GM12891 (cell line): Measurements from ENCODE around the gene GAS7.
A peak's percentile ranks its signal among the peaks of the same experiment; 100 is the strongest.

Source experiments
- DNase-seq: peaks from one replicate; pipeline ENCODE4 v3.0.0; 2011; ENCODE audit warnings: low spot score; ENCODE audit not compliant: insufficient read length
- FAIRE-seq: peaks from 2 replicates; lab custom pipeline; 2011; peaks lifted over from hg19 to GRCh38; lab: Jason Lieb, UNC
- PAX5 ChIP-seq: IDR thresholded peaks from 2 replicates; pipeline ENCODE4 v1.6.1; 2011; ENCODE audit warnings: low read length, moderate library complexity, mild to moderate bottlenecking; ENCODE audit not compliant: insufficient read depth, severe bottlenecking
- POLR2A ChIP-seq: IDR thresholded peaks from 2 replicates; pipeline ENCODE4 v1.6.1; 2011; ENCODE audit warnings: low read depth, low read length, control low read depth
- POLR2AphosphoS5 ChIP-seq: IDR thresholded peaks from 2 replicates; pipeline ENCODE4 v1.6.1; 2011; ENCODE audit warnings: low read depth, low read length, control low read depth
- POU2F2 ChIP-seq: IDR thresholded peaks from 2 replicates; pipeline ENCODE4 v1.6.1; 2011; ENCODE audit warnings: low read depth, mild to moderate bottlenecking, control low read depth, low read length, moderate library complexity
- SPI1 ChIP-seq: IDR thresholded peaks from 2 replicates; pipeline ENCODE4 v1.6.1; 2011; ENCODE audit warnings: low read depth, low read length, control low read depth
- TAF1 ChIP-seq: IDR thresholded peaks from 2 replicates; pipeline ENCODE4 v1.6.1; 2011; ENCODE audit warnings: low read depth, low read length, control low read depth

The GAS7 gene

GRCh38 chr17:9894231-9894630 lies 304.2 kb downstream of the GAS7 start:
- DNase-seq (no peak), FAIRE-seq (no peak)
- TF ChIP-seq POU2F2 (no peak), TAF1 (no peak), SPI1 (no peak), POLR2A (no peak), PAX5 (no peak), POLR2AphosphoS5 (no peak)

GRCh38 chr17:9893411-9894012 lies 304.9 kb downstream of the GAS7 start:
- no peak for TF ChIP-seq PAX5
- TF ChIP-seq TAF1 = no peak
- TF ChIP-seq POLR2A = no peak
- no peak for TF ChIP-seq SPI1
- no peak for TF ChIP-seq POLR2AphosphoS5
- FAIRE-seq (no peak), DNase-seq (no peak)

- FAIRE-seq = no peak
- peak; percentile 58 for DNase-seq
Observed at GRCh38 chr17:9890124-9890523, 308.3 kb downstream of the GAS7 start.

GRCh38 chr17:9887508-9887907 lies 310.9 kb downstream of the GAS7 start:
- TF ChIP-seq POLR2A (no peak), PAX5 (no peak), POU2F2 (no peak), POLR2AphosphoS5 (no peak), TAF1 (no peak), SPI1 (no peak)
- FAIRE-seq = no peak
- no peak for DNase-seq

More at GRCh38 chr17:9890124-9890523, 308.3 kb downstream of the GAS7 start:
- no peak for TF ChIP-seq POU2F2
- TF ChIP-seq POLR2AphosphoS5 = no peak
- TF ChIP-seq PAX5 = no peak
- no peak for TF ChIP-seq SPI1
- no peak for TF ChIP-seq POLR2A
- TF ChIP-seq TAF1 = no peak

- DNase-seq (no peak), FAIRE-seq (no peak)
- TF ChIP-seq PAX5 (no peak), TAF1 (no peak), POU2F2 (no peak), POLR2A (no peak), POLR2AphosphoS5 (no peak)
Observed at GRCh38 chr17:9886141-9886930, 312.1 kb downstream of the GAS7 start.

GRCh38 chr17:9883451-9883850 lies 315.0 kb downstream of the GAS7 start:
- no peak for FAIRE-seq
- DNase-seq = no peak
- TF ChIP-seq TAF1 (no peak), POLR2A (no peak), PAX5 (no peak), SPI1 (no peak)

- DNase-seq (no peak), FAIRE-seq (no peak)
- TF ChIP-seq SPI1 (no peak), TAF1 (no peak), POU2F2 (no peak), PAX5 (no peak), POLR2A (no peak), POLR2AphosphoS5 (no peak)
Observed at GRCh38 chr17:9880582-9880999, 317.8 kb downstream of the GAS7 start.

GRCh38 chr17:9878786-9879525 lies 319.4 kb downstream of the GAS7 start:
- DNase-seq = no peak
- TF ChIP-seq POU2F2 (no peak), POLR2AphosphoS5 (no peak)
- no peak for FAIRE-seq

GRCh38 chr17:9878356-9878755 lies 320.1 kb downstream of the GAS7 start:
- no peak for FAIRE-seq
- no peak for TF ChIP-seq SPI1
- TF ChIP-seq POLR2AphosphoS5 = no peak
- no peak for TF ChIP-seq POU2F2
- TF ChIP-seq TAF1 = no peak
- TF ChIP-seq POLR2A = no peak
- no peak for TF ChIP-seq PAX5
- no peak for DNase-seq

GRCh38 chr17:9875441-9875840 lies 323.0 kb downstream of the GAS7 start:
- FAIRE-seq (no peak), DNase-seq (no peak)
- TF ChIP-seq SPI1 (no peak), POLR2A (no peak), TAF1 (no peak), PAX5 (no peak), POLR2AphosphoS5 (no peak), POU2F2 (no peak)
